Suprapubic skin (tissue), 4 donors: ENCODE results near the gene TXNL1. TPM values are rescaled to one million over a fixed set of nuclear protein-coding genes. Genes with fewer than 3 reads are reported as not detected.

ENCODE experiments used
- DNase-seq, 2 donors: peaks; one replicate each; pipeline ENCODE4 v3.0.0-alpha.2; 2019; ENCODE audit warnings: low spot score in 2 of 2
- H3K27ac ChIP-seq: fragments of 200-600 bp; sonication (generic); one replicate; pipeline ENCODE4 v1.5.1; 2019
- H3K27me3 ChIP-seq: fragments of 200-600 bp; sonication (generic); one replicate; pipeline ENCODE4 v1.5.1; 2019
- H3K36me3 ChIP-seq: fragments of 200-600 bp; sonication (generic); one replicate; pipeline ENCODE4 v1.5.1; 2019
- H3K4me1 ChIP-seq: fragments of 200-600 bp; sonication (generic); one replicate; pipeline ENCODE4 v1.5.1; 2019
- H3K4me3 ChIP-seq: fragments of 200-600 bp; sonication (generic); one replicate; pipeline ENCODE4 v1.5.1; 2019; ENCODE audit warnings: mild to moderate bottlenecking
- H3K9me3 ChIP-seq: fragments of 200-600 bp; sonication (generic); one replicate; pipeline ENCODE4 v1.5.1; 2019
- CTCF ChIP-seq, 2 donors: fragments of 200-600 bp in 1 of 2; fragments of 450-650 bp in 1 of 2; sonication (generic) in 1 of 2; IDR thresholded peaks; one replicate each; pipeline ENCODE4 v1.5.1; 2016 to 2019; ENCODE audit warnings: antibody characterized with exemption in 2 of 2, mild to moderate bottlenecking in 1 of 2, moderate library complexity in 1 of 2
- EP300 ChIP-seq: sonication (generic); formaldehyde crosslinking; IDR thresholded peaks from one replicate; pipeline ENCODE4 v1.6.1; 2017; ENCODE audit warnings: antibody characterized with exemption
- POLR2A ChIP-seq, 2 donors: fragments of 450-650 bp; IDR thresholded peaks; one replicate each; pipeline ENCODE4 v1.6.1; 2017; ENCODE audit warnings: antibody characterized with exemption in 2 of 2, mild to moderate bottlenecking in 2 of 2, moderate library complexity in 2 of 2
- POLR2AphosphoS5 ChIP-seq, 3 donors: sonication (generic); formaldehyde crosslinking; IDR thresholded peaks; one replicate each; pipeline ENCODE4 v1.6.1; 2017; ENCODE audit warnings: antibody characterized with exemption in 3 of 3
- WGBS: methylation state at CpG from one replicate; pipeline ENCODE4 v1.1.5; 2018; 5-methylcytosine and 5-hydroxymethylcytosine counted together
- total RNA-seq, 4 donors: library from RNA; depleted of rRNA; stranded (reverse); fragments of >200 nt; gene quantifications; one replicate each; pipeline ENCODE4 v1.1.0, GENCODE V29; 2016

Gene TXNL1
- total RNA-seq, 4 donors from 2014 or later, result 23.7 to 57.8 (median 47.8) TPM

- no peaks in the 10 kb centered on the region for H3K36me3 ChIP-seq
- 83% methylated on average over 5 of the region's 5 CpGs for WGBS
- DNase-seq, result no peak
- H3K9me3 ChIP-seq, result no peaks in the 10 kb centered on the region
- peaks cover 12% of the 10 kb centered on the region for H3K4me1 ChIP-seq
- H3K27me3 ChIP-seq, result no peaks in the 10 kb centered on the region
- no peak overlapping the region for H3K4me3 ChIP-seq
- TF ChIP-seq EP300 (no peak), POLR2AphosphoS5 (IDR thresholded peaks at IDR 0.05) (no peak), CTCF (IDR thresholded peaks at IDR 0.05) (no peak), POLR2A (IDR thresholded peaks at IDR 0.05) (no peak)
- H3K27ac ChIP-seq, result no peak overlapping the region
Observed at GRCh38 chr18:56562479-56562878, 75.9 kb downstream of the TXNL1 start.

- H3K36me3 ChIP-seq, result no peaks in the 10 kb centered on the region
- peaks cover 8% of the 10 kb centered on the region for H3K4me1 ChIP-seq
- no peak for DNase-seq
- no peaks in the 10 kb centered on the region for H3K9me3 ChIP-seq
- no peaks in the 10 kb centered on the region for H3K27me3 ChIP-seq
- WGBS, result 67% methylated on average over 2 of the region's 2 CpGs
- TF ChIP-seq POLR2AphosphoS5 (IDR thresholded peaks at IDR 0.05) (no peak), POLR2A (IDR thresholded peaks at IDR 0.05) (no peak), CTCF (IDR thresholded peaks at IDR 0.05) (no peak), EP300 (no peak)
- no peak overlapping the region for H3K4me3 ChIP-seq
- no peak overlapping the region for H3K27ac ChIP-seq
Observed at GRCh38 chr18:56560992-56561391, 77.4 kb downstream of the TXNL1 start.

- Histone ChIP-seq H3K27me3 (no peaks in the 10 kb centered on the region), H3K9me3 (no peaks in the 10 kb centered on the region), H3K4me3 (no peak overlapping the region), H3K4me1 (no peaks in the 10 kb centered on the region), H3K27ac (no peak overlapping the region), H3K36me3 (no peaks in the 10 kb centered on the region)
- TF ChIP-seq CTCF (IDR thresholded peaks at IDR 0.05) (no peak), EP300 (no peak), POLR2A (IDR thresholded peaks at IDR 0.05) (no peak), POLR2AphosphoS5 (IDR thresholded peaks at IDR 0.05) (no peak)
- WGBS, result 80% methylated on average over 6 of the region's 6 CpGs
- no peak for DNase-seq
Observed at GRCh38 chr18:56559044-56559443, 79.3 kb downstream of the TXNL1 start.

- WGBS, result 50% methylated on average over 1 of the region's 1 CpG
- DNase-seq, result no peak
Observed at GRCh38 chr18:56556907-56557306, 81.5 kb downstream of the TXNL1 start.

GRCh38 chr18:56550121-56550520 is 88.3 kb downstream of the TXNL1 start:
- no peaks in the 10 kb centered on the region for H3K4me1 ChIP-seq
- 76% methylated on average over 4 of the region's 4 CpGs for WGBS
- H3K36me3 ChIP-seq, result no peaks in the 10 kb centered on the region
- no peaks in the 10 kb centered on the region for H3K27me3 ChIP-seq
- H3K27ac ChIP-seq, result no peak overlapping the region
- no peak overlapping the region for H3K4me3 ChIP-seq
- DNase-seq, result no peak
- TF ChIP-seq EP300, result no peak
- no peak for TF ChIP-seq POLR2AphosphoS5 (IDR thresholded peaks at IDR 0.05)
- no peak for TF ChIP-seq POLR2A (IDR thresholded peaks at IDR 0.05)
- TF ChIP-seq CTCF (IDR thresholded peaks at IDR 0.05), result no peak
- no peaks in the 10 kb centered on the region for H3K9me3 ChIP-seq

More at GRCh38 chr18:56556907-56557306, 81.5 kb downstream of the TXNL1 start:
- H3K9me3 ChIP-seq, result no peaks in the 10 kb centered on the region
- H3K27me3 ChIP-seq, result no peaks in the 10 kb centered on the region
- H3K27ac ChIP-seq, result no peak overlapping the region
- H3K36me3 ChIP-seq, result no peaks in the 10 kb centered on the region
- H3K4me1 ChIP-seq, result no peaks in the 10 kb centered on the region
- H3K4me3 ChIP-seq, result no peak overlapping the region
- TF ChIP-seq CTCF (IDR thresholded peaks at IDR 0.05) (no peak), POLR2A (IDR thresholded peaks at IDR 0.05) (no peak), EP300 (no peak), POLR2AphosphoS5 (IDR thresholded peaks at IDR 0.05) (no peak)

Other genes starting within 250 kb of the TXNL1 start
- gene WDR7, start 12.8 kb upstream of the TXNL1 start, total RNA-seq, result 10 to 100 TPM; 14.4 to 29.2 (median 20.2) TPM